Tibial nerve (tissue), 4 donors: ENCODE data around the gene LIPH.

ENCODE experiments used
- EP300 ChIP-seq, 2 donors: sonication (generic); formaldehyde crosslinking; IDR thresholded peaks; one replicate each; pipeline ENCODE4 v1.6.1; 2017; ENCODE audit warnings: antibody characterized with exemption in 2 of 2, mild to moderate bottlenecking in 1 of 2
- TF ChIP-seq, protein P1 (sequence below), 5 experiments: fragments of 200-600 bp in 3 of 5; fragments of 450-650 bp in 2 of 5; sonication (generic) in 3 of 5; IDR thresholded peaks; one replicate each; pipeline ENCODE4 v1.5.1; 2016 to 2019; ENCODE audit warnings: antibody characterized with exemption in 5 of 5, mild to moderate bottlenecking in 3 of 5, moderate library complexity in 2 of 5

DNA sequence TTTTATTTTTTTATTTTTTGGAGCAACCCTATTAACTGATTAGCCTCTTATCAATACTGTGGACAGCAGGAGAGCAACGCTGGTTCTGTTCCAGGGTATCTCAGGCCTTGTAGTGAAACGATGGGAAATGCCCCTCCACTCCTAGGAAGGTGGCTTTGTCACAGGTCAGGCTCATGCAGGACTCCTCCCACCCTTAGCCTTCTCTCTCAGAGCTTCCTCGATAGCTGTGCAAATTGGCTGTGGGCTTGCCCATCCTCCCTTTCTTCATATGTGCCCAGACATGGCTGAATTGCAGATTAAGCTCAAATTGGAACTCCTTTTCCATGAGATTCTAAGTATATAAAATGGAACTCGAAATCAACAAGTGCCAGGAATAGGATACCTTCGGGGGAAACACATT lies 92.1 kb downstream of the LIPH start:
- TF ChIP-seq EP300 (IDR thresholded peaks at IDR 0.05): no peak
- TF ChIP-seq, protein P1, sequence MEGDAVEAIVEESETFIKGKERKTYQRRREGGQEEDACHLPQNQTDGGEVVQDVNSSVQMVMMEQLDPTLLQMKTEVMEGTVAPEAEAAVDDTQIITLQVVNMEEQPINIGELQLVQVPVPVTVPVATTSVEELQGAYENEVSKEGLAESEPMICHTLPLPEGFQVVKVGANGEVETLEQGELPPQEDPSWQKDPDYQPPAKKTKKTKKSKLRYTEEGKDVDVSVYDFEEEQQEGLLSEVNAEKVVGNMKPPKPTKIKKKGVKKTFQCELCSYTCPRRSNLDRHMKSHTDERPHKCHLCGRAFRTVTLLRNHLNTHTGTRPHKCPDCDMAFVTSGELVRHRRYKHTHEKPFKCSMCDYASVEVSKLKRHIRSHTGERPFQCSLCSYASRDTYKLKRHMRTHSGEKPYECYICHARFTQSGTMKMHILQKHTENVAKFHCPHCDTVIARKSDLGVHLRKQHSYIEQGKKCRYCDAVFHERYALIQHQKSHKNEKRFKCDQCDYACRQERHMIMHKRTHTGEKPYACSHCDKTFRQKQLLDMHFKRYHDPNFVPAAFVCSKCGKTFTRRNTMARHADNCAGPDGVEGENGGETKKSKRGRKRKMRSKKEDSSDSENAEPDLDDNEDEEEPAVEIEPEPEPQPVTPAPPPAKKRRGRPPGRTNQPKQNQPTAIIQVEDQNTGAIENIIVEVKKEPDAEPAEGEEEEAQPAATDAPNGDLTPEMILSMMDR (IDR thresholded peaks at IDR 0.05): no peak
